Measurements from ENCODE around the gene CDC42EP2. TPM values are rescaled to one million over a fixed set of nuclear protein-coding genes. Genes with fewer than 3 reads are reported as not detected.

Gene CDC42EP2
- total RNA-seq, 2 experiments from 2014 or later: 1.7 TPM; not detected in 1

- no peak overlapping the region for H3K27ac ChIP-seq (ENCODE audit: low read depth, low read length, poor library complexity, severe bottlenecking)
- peaks cover 42% of the 10 kb centered on the region for H3K36me3 ChIP-seq (ENCODE audit: insufficient read depth, low read length)
- H3K4me2 ChIP-seq (ENCODE audit: low read length): no peak overlapping the region
- ChIA-PET POLR2A (interaction anchor here (0.8 kb wide), 1 partner anchor 30 kb away, joined by 3 read pairs; the partner anchor contains the start of gene DPF2), CTCF (ENCODE audit: unreplicated experiment) (no interaction called here)
- H3K4me1 ChIP-seq (ENCODE audit: insufficient read depth, low read length, poor library complexity, severe bottlenecking): no peaks in the 10 kb centered on the region
- H3K9me3 ChIP-seq (ENCODE audit: low read length): no peaks in the 10 kb centered on the region
- no peak overlapping the region for H2AFZ ChIP-seq (ENCODE audit: low read length)
- no TSS peak for BruUV-seq (replicated peaks)
- DNase-seq (ENCODE audit: low spot score): no peak
- H3K79me2 ChIP-seq (ENCODE audit: insufficient read depth, low read depth, low read length): no peaks in the 10 kb centered on the region
- TF ChIP-seq CTCF (conservative IDR thresholded peaks at IDR 0.05; ENCODE audit: low read length): no peak
- no peak for TF ChIP-seq EZH2phosphoT487 (IDR thresholded peaks at IDR 0.05; ENCODE audit: borderline replicate concordance, low read depth, low read length)
- intact Hi-C loops (cut with micrococcal nuclease; ENCODE audit: unreplicated experiment): no loop called here
- no peaks in the 10 kb centered on the region for H3K9me2 ChIP-seq (ENCODE audit: insufficient read depth, low read length)
- H3K4me3 ChIP-seq (ENCODE audit: low read depth, low read length, poor library complexity, severe bottlenecking): no peak overlapping the region
- H4K20me1 ChIP-seq (ENCODE audit: insufficient read depth, low read length): no peaks in the 10 kb centered on the region
Observed at GRCh38 chr11:65304110-65304509, 10.6 kb upstream of the CDC42EP2 start.

- H3K27ac ChIP-seq (ENCODE audit: low read depth, low read length, poor library complexity, severe bottlenecking): no peak overlapping the region
- DNase-seq (ENCODE audit: low spot score): no peak
- peaks cover 38% of the 10 kb centered on the region for H3K36me3 ChIP-seq (ENCODE audit: insufficient read depth, low read length)
- ChIA-PET POLR2A (no interaction called here), CTCF (ENCODE audit: unreplicated experiment) (no interaction called here)
- no peaks in the 10 kb centered on the region for H3K79me2 ChIP-seq (ENCODE audit: insufficient read depth, low read depth, low read length)
- H3K4me1 ChIP-seq (ENCODE audit: insufficient read depth, low read length, poor library complexity, severe bottlenecking): no peaks in the 10 kb centered on the region
- no peak overlapping the region for H3K4me3 ChIP-seq (ENCODE audit: low read depth, low read length, poor library complexity, severe bottlenecking)
- H2AFZ ChIP-seq (ENCODE audit: low read length): no peak overlapping the region
- intact Hi-C loops (cut with micrococcal nuclease; ENCODE audit: unreplicated experiment): no loop called here
- BruUV-seq (replicated peaks): no TSS peak
- no peak for TF ChIP-seq CTCF (conservative IDR thresholded peaks at IDR 0.05; ENCODE audit: low read length)
- no peak for TF ChIP-seq EZH2phosphoT487 (IDR thresholded peaks at IDR 0.05; ENCODE audit: borderline replicate concordance, low read depth, low read length)
- H4K20me1 ChIP-seq (ENCODE audit: insufficient read depth, low read length): no peaks in the 10 kb centered on the region
- no peak overlapping the region for H3K4me2 ChIP-seq (ENCODE audit: low read length)
- H3K9me2 ChIP-seq (ENCODE audit: insufficient read depth, low read length): no peaks in the 10 kb centered on the region
- no peaks in the 10 kb centered on the region for H3K9me3 ChIP-seq (ENCODE audit: low read length)
Observed at GRCh38 chr11:65304613-65305012, 10.1 kb upstream of the CDC42EP2 start.

GRCh38 chr11:65305501-65306268, 9.0 kb upstream of the CDC42EP2 start:
- Histone ChIP-seq H3K79me2 (ENCODE audit: insufficient read depth, low read depth, low read length) (no peaks in the 10 kb centered on the region), H3K4me3 (ENCODE audit: low read depth, low read length, poor library complexity, severe bottlenecking) (no peak overlapping the region), H2AFZ (ENCODE audit: low read length) (no peak overlapping the region), H3K27ac (ENCODE audit: low read depth, low read length, poor library complexity, severe bottlenecking) (no peak overlapping the region), H4K20me1 (ENCODE audit: insufficient read depth, low read length) (no peaks in the 10 kb centered on the region), H3K9me2 (ENCODE audit: insufficient read depth, low read length) (no peaks in the 10 kb centered on the region), H3K4me2 (ENCODE audit: low read length) (no peak overlapping the region), H3K36me3 (ENCODE audit: insufficient read depth, low read length) (peaks cover 31% of the 10 kb centered on the region), H3K4me1 (ENCODE audit: insufficient read depth, low read length, poor library complexity, severe bottlenecking) (no peaks in the 10 kb centered on the region), H3K9me3 (ENCODE audit: low read length) (no peaks in the 10 kb centered on the region)
- TF ChIP-seq CTCF (conservative IDR thresholded peaks at IDR 0.05; ENCODE audit: low read length) (no peak), EZH2phosphoT487 (IDR thresholded peaks at IDR 0.05; ENCODE audit: borderline replicate concordance, low read depth, low read length) (no peak)
- no peak for DNase-seq (ENCODE audit: low spot score)
- ChIA-PET POLR2A (no interaction called here), CTCF (ENCODE audit: unreplicated experiment) (no interaction called here)
- no TSS peak for BruUV-seq (replicated peaks)
- intact Hi-C loops (cut with micrococcal nuclease; ENCODE audit: unreplicated experiment): no loop called here

Measured in OCI-LY7 (cell line).